CD4-positive, alpha-beta memory T cell (primary cell): ENCODE data around the gene RAP2B. TPM values are rescaled to one million over a fixed set of nuclear protein-coding genes. Genes with fewer than 3 reads are reported as not detected.

Source experiments
- CTCF ChIA-PET: fragments of 350-600 bp; sonication (Branson Sonifier 250); formaldehyde crosslinking; loops from one replicate; lab custom pipeline; 2021; ENCODE audit warnings: inconsistent platforms; ENCODE audit not compliant: partially characterized antibody; lab: Charles Lee
- POLR2A ChIA-PET: fragments of 350-600 bp; sonication (Branson Sonifier 250); formaldehyde crosslinking; loops from one replicate; lab custom pipeline; 2021; ENCODE audit not compliant: partially characterized antibody; lab: Charles Lee
- DNase-seq, 5 donors: peaks; one replicate each; pipeline versions ENCODE4 v3.0.0 to v3.0.0-alpha.2; 2020 to 2022; ENCODE audit warnings: mixed read lengths in 1 of 5
- H3K27ac ChIP-seq: one replicate; pipeline ENCODE4 v1.7.0; 2013; ENCODE audit warnings: low read depth, low read length
- H3K27me3 ChIP-seq: 2 replicates; pipeline ENCODE4 v1.7.0; 2013; ENCODE audit warnings: mild to moderate bottlenecking, low read length, moderate library complexity; ENCODE audit not compliant: insufficient read depth
- H3K36me3 ChIP-seq: 2 replicates; pipeline ENCODE4 v1.7.0; 2013; ENCODE audit warnings: mild to moderate bottlenecking, low read length, moderate library complexity; ENCODE audit not compliant: insufficient read depth
- H3K4me1 ChIP-seq: 2 replicates; pipeline ENCODE4 v1.7.0; 2013; ENCODE audit warnings: mild to moderate bottlenecking, low read length, moderate library complexity; ENCODE audit not compliant: insufficient read depth
- H3K4me3 ChIP-seq, 2 donors: one replicate each; pipeline ENCODE4 v1.7.0; 2013; ENCODE audit warnings: low read length in 2 of 2, mild to moderate bottlenecking in 1 of 2
- H3K9me3 ChIP-seq, 2 donors: one replicate each; pipeline ENCODE4 v1.7.0; 2013; ENCODE audit warnings: low read length in 2 of 2, control low read depth in 1 of 2; ENCODE audit not compliant: control insufficient read depth in 1 of 2
- H3K27ac Mint-ChIP-seq, 7 donors: one replicate each; pipeline ENCODE4 v1.8.0; 2020 to 2021; ENCODE audit warnings: mixed read lengths in 7 of 7, mild to moderate bottlenecking in 6 of 7, inconsistent platforms in 3 of 7, moderate library complexity in 3 of 7
- H3K27me3 Mint-ChIP-seq, 2 donors: one replicate each; pipeline ENCODE4 v1.8.0; 2020 to 2021; ENCODE audit warnings: mixed read lengths in 2 of 2
- H3K36me3 Mint-ChIP-seq, 2 donors: one replicate each; pipeline ENCODE4 v1.8.0; 2020 to 2021; ENCODE audit warnings: mixed read lengths in 2 of 2, inconsistent platforms in 1 of 2, mild to moderate bottlenecking in 1 of 2
- H3K4me1 Mint-ChIP-seq, 4 donors: one replicate each; pipeline ENCODE4 v1.8.0; 2020 to 2021; ENCODE audit warnings: mixed read lengths in 4 of 4, mild to moderate bottlenecking in 1 of 4
- H3K4me3 Mint-ChIP-seq, 8 donors: one replicate each; pipeline ENCODE4 v1.8.0; 2020 to 2021; ENCODE audit warnings: mixed read lengths in 8 of 8, mild to moderate bottlenecking in 7 of 8, moderate library complexity in 6 of 8, inconsistent platforms in 3 of 8
- H3K9me3 Mint-ChIP-seq, 8 donors: one replicate each; pipeline ENCODE4 v1.8.0; 2020 to 2021; ENCODE audit warnings: mixed read lengths in 8 of 8, mild to moderate bottlenecking in 5 of 8, inconsistent platforms in 3 of 8, moderate library complexity in 1 of 8
- intact Hi-C: fragments of 100-400 bp; cut with micrococcal nuclease; formaldehyde crosslinking; loops from one replicate; pipeline ENCODE4 v1.15.1; 2023
- polyA plus RNA-seq, 2 donors: library from polyadenylated mRNA; unstranded; fragments of 300-500 nt; fragmentation: Illumina TruSeq; gene quantifications; one replicate each; pipeline ENCODE4 v1.2.3, GENCODE V29; 2021
- total RNA-seq, 2 experiments: library from RNA; stranded (reverse); gene quantifications; one replicate each; pipeline ENCODE4 v1.2.3, GENCODE V29; 2021

The RAP2B gene
- total and polyA plus RNA-seq, 4 experiments from 2014 or later = 13.8 to 42.3 (median 30.3) TPM

GRCh38 chr3:153165261-153165681 is 3.2 kb downstream of the RAP2B start:
- DNase-seq = peak in 4 of 5 donors; percentile 54 to 66 (median 60)
- Mint-ChIP-seq H3K9me3 (peaks cover 0 to 2% (median 0%) of the 10 kb centered on the region in 8 donors), H3K27ac (peak overlapping the region; percentile 30 to 97 (median 61)), H3K4me1 (peaks cover 43 to 80% (median 52%) of the 10 kb centered on the region in 4 donors), H3K27me3 (no peaks in the 10 kb centered on the region), H3K4me3 (peak overlapping the region; percentile 98 to 100 (median 99)), H3K36me3 (peaks cover 3 to 32% of the 10 kb centered on the region in 2 donors)
- no peaks in the 10 kb centered on the region for H3K27me3 ChIP-seq
- no peaks in the 10 kb centered on the region for H3K9me3 ChIP-seq
- peak overlapping the region; percentile 47 to 55 for H3K4me3 ChIP-seq
- peaks cover 54% of the 10 kb centered on the region for H3K4me1 ChIP-seq
- H3K36me3 ChIP-seq = no peaks in the 10 kb centered on the region
- CTCF ChIA-PET = interaction anchor here (0.5 to 12.2 kb wide), 21 partner anchors 15 to 605 kb away, joined by 3 to 191 read pairs (median 4); no protein-coding TSS in a partner anchor
- POLR2A ChIA-PET = interaction anchor here (0.6 to 8.5 kb wide), 10 partner anchors 14 to 784 kb away, joined by 3 to 206 read pairs (median 5); no protein-coding TSS in a partner anchor
- H3K27ac ChIP-seq = peak overlapping the region; percentile 19
- intact Hi-C loops = loop anchor here (1.0 to 10.0 kb wide), 7 partner anchors 45 to 1960 kb away; partner anchors contain the start of gene GPR171

DNA sequence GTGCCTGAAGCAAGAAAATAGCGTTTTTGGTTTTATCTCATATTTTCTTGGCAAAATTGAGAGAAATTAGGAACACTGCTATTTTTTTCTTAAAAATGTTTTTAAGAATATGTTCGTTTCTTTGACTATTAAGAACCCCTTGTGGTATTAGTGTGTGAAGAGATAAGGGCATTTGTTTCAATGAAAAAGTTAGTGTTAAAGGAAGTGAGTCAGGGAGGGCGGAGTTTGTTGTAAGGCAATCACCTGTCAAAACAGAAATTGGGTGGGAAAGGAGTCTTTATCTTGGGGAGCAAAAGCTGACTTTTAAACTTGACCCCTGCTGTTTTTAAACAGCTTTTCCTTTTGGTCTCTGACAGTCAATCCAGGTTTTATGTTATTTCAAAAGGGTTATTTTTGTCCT is 4.2 kb downstream of the RAP2B start:
- DNase-seq = peak in 4 of 5 donors; percentile 26 to 58 (median 29)
- peaks cover 57% of the 10 kb centered on the region for H3K4me1 ChIP-seq
- Mint-ChIP-seq H3K36me3 (peaks cover 6 to 23% of the 10 kb centered on the region in 2 donors), H3K4me1 (peaks cover 43 to 76% (median 55%) of the 10 kb centered on the region in 4 donors), H3K9me3 (peaks cover 0 to 2% (median 0%) of the 10 kb centered on the region in 8 donors), H3K27me3 (no peaks in the 10 kb centered on the region), H3K4me3 (peak overlapping the region; percentile 98 to 100 (median 99)), H3K27ac (peak overlapping the region; percentile 30 to 90 (median 65))
- H3K27me3 ChIP-seq = no peaks in the 10 kb centered on the region
- peak overlapping the region; percentile 19 for H3K27ac ChIP-seq
- intact Hi-C loops = loop anchor here (5.0 to 10.0 kb wide), 2 partner anchors 346 to 1961 kb away; partner anchors contain the start of gene GPR171
- ChIA-PET CTCF (interaction anchor here (1.0 to 12.2 kb wide), 11 partner anchors 23 to 603 kb away, joined by 3 to 191 read pairs (median 6); no protein-coding TSS in a partner anchor), POLR2A (interaction anchor here (1.0 to 8.5 kb wide), 6 partner anchors 9 to 124 kb away, joined by 3 to 206 read pairs (median 8); no protein-coding TSS in a partner anchor)
- H3K36me3 ChIP-seq = no peaks in the 10 kb centered on the region
- peak overlapping the region; percentile 32 to 47 for H3K4me3 ChIP-seq
- no peaks in the 10 kb centered on the region for H3K9me3 ChIP-seq

DNA sequence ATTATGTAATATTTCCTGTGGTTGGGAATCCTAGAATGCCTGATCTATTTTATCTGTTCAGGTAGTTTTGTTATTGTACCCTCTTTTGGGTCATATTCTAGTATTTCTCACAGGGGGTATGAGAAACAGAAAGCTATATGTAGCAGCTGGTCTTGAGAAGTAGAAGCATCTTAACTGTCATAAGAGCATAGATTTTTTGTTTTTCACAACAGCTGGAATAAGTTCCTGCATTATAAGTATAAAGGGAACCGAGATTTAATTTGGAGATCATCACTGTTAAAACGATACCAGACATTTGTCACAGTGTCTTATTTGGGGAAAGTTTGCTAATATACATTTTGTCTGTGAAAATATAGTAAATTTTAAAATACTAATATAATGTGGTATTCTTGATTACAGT is 4.8 kb downstream of the RAP2B start:
- Mint-ChIP-seq H3K36me3 (peaks cover 6 to 17% of the 10 kb centered on the region in 2 donors), H3K4me1 (peaks cover 45 to 74% (median 57%) of the 10 kb centered on the region in 4 donors), H3K4me3 (peak overlapping the region in 7 of 8 donors; percentile 22 to 99 (median 98)), H3K27me3 (no peaks in the 10 kb centered on the region), H3K9me3 (no peaks in the 10 kb centered on the region), H3K27ac (peak overlapping the region; percentile 30 to 90 (median 65))
- DNase-seq = no peak
- intact Hi-C loops = loop anchor here (5.0 to 10.0 kb wide), 2 partner anchors 346 to 1962 kb away; partner anchors contain the start of gene GPR171
- ChIA-PET CTCF (interaction anchor here (0.8 to 12.2 kb wide), 13 partner anchors 22 to 603 kb away, joined by 3 to 191 read pairs (median 4); no protein-coding TSS in a partner anchor), POLR2A (interaction anchor here (0.7 to 8.5 kb wide), 7 partner anchors 9 to 124 kb away, joined by 3 to 206 read pairs (median 4); no protein-coding TSS in a partner anchor)
- H3K4me1 ChIP-seq = peaks cover 57% of the 10 kb centered on the region
- H3K27ac ChIP-seq = peak overlapping the region; percentile 19
- no peaks in the 10 kb centered on the region for H3K27me3 ChIP-seq
- H3K9me3 ChIP-seq = no peaks in the 10 kb centered on the region
- H3K4me3 ChIP-seq = peak overlapping the region in 1 of 2 donors; percentile 32
- no peaks in the 10 kb centered on the region for H3K36me3 ChIP-seq

- peaks cover 57% of the 10 kb centered on the region for H3K4me1 ChIP-seq
- no peak overlapping the region for H3K27ac ChIP-seq
- intact Hi-C loops = loop anchor here (5.0 to 10.0 kb wide), 2 partner anchors 342 to 1965 kb away; partner anchors contain the start of gene GPR171
- H3K4me3 ChIP-seq = no peak overlapping the region
- no peaks in the 10 kb centered on the region for H3K9me3 ChIP-seq
- ChIA-PET POLR2A (interaction anchor here (1.6 to 3.0 kb wide), 3 partner anchors 7 to 120 kb away, joined by 5 to 20 read pairs (median 12); partner anchors contain the start of gene RAP2B), CTCF (interaction anchor here (1.8 to 4.5 kb wide), 2 partner anchors 8 to 120 kb away, joined by 5 to 33 read pairs; partner anchors contain the start of gene RAP2B)
- H3K36me3 ChIP-seq = no peaks in the 10 kb centered on the region
- H3K27me3 ChIP-seq = no peaks in the 10 kb centered on the region
- no peak for DNase-seq
- Mint-ChIP-seq H3K9me3 (no peaks in the 10 kb centered on the region), H3K36me3 (peaks cover 6 to 9% of the 10 kb centered on the region in 2 donors), H3K27ac (peak overlapping the region in 3 of 7 donors; percentile 12 to 41 (median 27)), H3K4me1 (peaks cover 48 to 80% (median 68%) of the 10 kb centered on the region in 4 donors), H3K27me3 (no peaks in the 10 kb centered on the region), H3K4me3 (no peak overlapping the region)
These were observed 7.9 kb downstream of the RAP2B start for GRCh38 chr3:153169793-153170383.

- H3K4me1 Mint-ChIP-seq = peaks cover 35 to 73% (median 61%) of the 10 kb centered on the region in 4 donors
- CTCF ChIA-PET = interaction anchor here (1.2 to 4.5 kb wide), 3 partner anchors 10 to 119 kb away, joined by 4 to 33 read pairs (median 5); partner anchors contain the start of gene RAP2B
These were observed 9.2 kb downstream of the RAP2B start for GRCh38 chr3:153171256-153171655.

DNA sequence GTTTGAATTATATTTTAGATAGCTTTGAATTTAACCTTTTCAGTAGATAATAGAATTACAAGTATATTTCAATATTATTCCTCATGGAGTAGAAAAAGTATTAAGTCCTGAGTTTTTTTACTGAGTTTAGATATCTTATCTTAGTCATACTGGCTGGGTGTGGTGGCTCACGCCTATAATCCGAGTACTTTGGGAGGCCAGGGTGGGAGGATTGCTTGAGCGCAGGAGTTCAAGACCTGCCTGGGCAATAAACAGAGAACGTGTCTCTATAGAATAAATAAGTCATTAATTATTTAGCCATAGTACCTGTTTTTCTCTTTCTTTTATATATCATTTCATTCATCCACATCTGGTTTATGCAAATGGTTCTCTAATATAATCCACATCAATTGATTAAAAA is 9.9 kb downstream of the RAP2B start:
- Histone ChIP-seq H3K4me3 (no peak overlapping the region), H3K27me3 (no peaks in the 10 kb centered on the region), H3K4me1 (peaks cover 37% of the 10 kb centered on the region), H3K27ac (no peak overlapping the region), H3K36me3 (no peaks in the 10 kb centered on the region), H3K9me3 (no peaks in the 10 kb centered on the region)
- H3K36me3 Mint-ChIP-seq = peaks cover 2 to 11% of the 10 kb centered on the region in 2 donors
- ChIA-PET CTCF (interaction anchor here (0.6 to 4.5 kb wide), 4 partner anchors 22 to 367 kb away, joined by 3 to 33 read pairs (median 4); no protein-coding TSS in a partner anchor), POLR2A (interaction anchor here (0.7 to 3.8 kb wide), 9 partner anchors 8 to 597 kb away, joined by 3 to 20 read pairs (median 5); partner anchors contain the start of gene RAP2B)
- intact Hi-C loops = no loop called here
- peak overlapping the region in 3 of 7 donors; percentile 1 to 61 (median 43) for H3K27ac Mint-ChIP-seq
- H3K9me3 Mint-ChIP-seq = peaks cover 0 to 3% (median 0%) of the 10 kb centered on the region in 8 donors
- no peaks in the 10 kb centered on the region for H3K27me3 Mint-ChIP-seq
- DNase-seq = no peak
- no peak overlapping the region for H3K4me3 Mint-ChIP-seq
- H3K4me1 Mint-ChIP-seq = peaks cover 29 to 66% (median 55%) of the 10 kb centered on the region in 4 donors

More at GRCh38 chr3:153171256-153171655, 9.2 kb downstream of the RAP2B start:
- Mint-ChIP-seq H3K4me3 (no peak overlapping the region), H3K9me3 (peaks cover 0 to 2% (median 0%) of the 10 kb centered on the region in 8 donors), H3K27ac (peak overlapping the region in 4 of 7 donors; percentile 2 to 19 (median 9)), H3K27me3 (no peaks in the 10 kb centered on the region), H3K36me3 (peaks cover 4 to 11% of the 10 kb centered on the region in 2 donors)
- Histone ChIP-seq H3K27ac (no peak overlapping the region), H3K27me3 (no peaks in the 10 kb centered on the region), H3K4me1 (peaks cover 44% of the 10 kb centered on the region), H3K4me3 (no peak overlapping the region), H3K36me3 (no peaks in the 10 kb centered on the region), H3K9me3 (no peaks in the 10 kb centered on the region)
- no peak for DNase-seq
- intact Hi-C loops = no loop called here
- POLR2A ChIA-PET = interaction anchor here (1.6 to 3.8 kb wide), 5 partner anchors 8 to 119 kb away, joined by 5 to 20 read pairs (median 12); partner anchors contain the start of gene RAP2B
